ENCODE results near the gene TRAF2.

Gene TRAF2

DNA sequence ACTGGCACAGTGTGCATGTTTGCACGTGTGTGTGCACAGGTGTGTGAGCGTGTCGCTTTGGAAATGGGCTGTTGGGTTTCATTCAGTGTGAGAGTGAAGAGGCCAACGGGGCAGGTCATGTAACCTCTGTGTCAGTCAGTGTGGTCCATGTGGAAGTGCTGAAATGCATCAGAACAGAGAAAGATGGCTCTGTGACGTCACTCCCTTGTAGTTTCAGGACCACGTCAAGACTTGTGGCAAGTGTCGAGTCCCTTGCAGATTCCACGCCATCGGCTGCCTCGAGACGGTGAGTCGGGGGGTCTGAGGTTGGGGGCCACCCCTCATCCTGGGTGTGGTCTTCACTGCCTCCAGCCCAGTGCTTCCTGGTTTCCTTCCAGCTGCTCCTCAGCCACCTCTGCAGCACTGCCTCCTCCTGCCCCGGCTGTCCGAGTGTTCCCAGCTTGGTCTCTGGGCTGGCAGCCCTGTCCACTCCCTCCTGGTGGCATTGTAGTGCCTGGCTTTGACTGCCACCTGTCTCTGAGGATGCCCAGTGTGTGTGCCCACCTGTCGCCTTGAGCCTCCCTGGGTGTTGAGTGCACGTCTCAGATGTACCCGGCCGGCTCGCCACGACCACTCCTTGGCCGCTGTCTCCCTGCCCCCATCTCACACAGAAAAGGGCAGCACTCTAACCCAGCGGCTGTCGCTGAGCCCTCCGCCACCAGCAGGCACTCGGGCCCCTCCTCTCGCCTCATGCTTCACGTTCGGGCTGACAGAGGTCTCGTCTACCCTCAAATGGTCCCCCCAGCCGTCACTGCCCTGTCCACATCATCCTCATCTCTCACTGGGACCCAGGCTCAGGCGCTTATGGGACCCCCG is 30.2 kb downstream of the TRAF2 start:
- no peak for DNase-seq

DNA sequence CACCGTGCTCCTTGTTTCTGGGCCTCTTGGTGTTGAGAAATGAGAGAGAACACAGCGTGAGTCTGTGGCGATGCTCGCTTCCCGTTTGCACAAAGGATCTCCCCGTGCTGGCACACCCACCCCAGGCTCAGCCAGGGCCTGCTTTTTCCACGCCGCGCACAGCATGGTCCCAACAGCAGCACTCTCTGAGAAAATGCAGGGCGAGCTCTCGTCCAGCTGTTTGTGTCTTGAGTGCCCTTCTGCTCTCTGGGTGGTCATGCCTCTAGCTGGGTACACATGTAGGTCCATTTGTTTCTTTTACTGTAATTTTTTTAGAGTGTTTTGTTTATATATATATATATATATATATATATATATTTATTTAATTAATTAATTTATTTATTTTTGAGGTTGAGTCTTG is 31.6 kb downstream of the TRAF2 start:
- DNase-seq = no peak

DNA sequence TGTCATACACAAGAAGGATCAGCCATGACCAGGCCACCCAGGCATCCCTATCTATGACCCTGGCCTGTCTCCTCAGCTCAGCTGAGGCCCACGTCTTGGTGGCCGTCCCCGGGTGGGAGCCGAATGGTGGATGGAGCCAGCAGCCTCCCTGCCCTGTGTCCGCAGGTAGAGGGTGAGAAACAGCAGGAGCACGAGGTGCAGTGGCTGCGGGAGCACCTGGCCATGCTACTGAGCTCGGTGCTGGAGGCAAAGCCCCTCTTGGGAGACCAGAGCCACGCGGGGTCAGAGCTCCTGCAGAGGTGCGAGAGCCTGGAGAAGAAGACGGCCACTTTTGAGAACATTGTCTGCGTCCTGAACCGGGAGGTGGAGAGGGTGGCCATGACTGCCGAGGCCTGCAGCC is 33.8 kb downstream of the TRAF2 start:
- no peak for DNase-seq

DNA sequence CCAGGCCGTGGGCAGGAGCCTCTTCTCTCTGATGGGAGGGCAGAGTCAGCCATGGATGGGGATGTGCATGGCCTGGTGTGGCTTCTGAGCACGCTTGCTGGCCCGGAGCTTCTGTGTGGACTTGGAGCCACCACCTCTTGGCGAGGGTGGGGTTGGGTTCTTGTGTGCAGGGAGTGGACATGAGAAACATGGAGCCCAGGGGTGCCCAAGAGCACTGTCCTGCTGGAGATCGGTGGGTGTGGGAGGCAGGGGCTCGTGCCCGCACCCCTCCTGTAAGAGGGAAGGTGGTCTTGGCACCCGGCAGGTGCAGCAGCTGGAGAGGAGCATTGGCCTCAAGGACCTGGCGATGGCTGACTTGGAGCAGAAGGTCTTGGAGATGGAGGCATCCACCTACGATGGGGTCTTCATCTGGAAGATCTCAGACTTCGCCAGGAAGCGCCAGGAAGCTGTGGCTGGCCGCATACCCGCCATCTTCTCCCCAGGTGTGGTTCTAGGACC is 34.5 kb downstream of the TRAF2 start:
- no peak for DNase-seq

DNA sequence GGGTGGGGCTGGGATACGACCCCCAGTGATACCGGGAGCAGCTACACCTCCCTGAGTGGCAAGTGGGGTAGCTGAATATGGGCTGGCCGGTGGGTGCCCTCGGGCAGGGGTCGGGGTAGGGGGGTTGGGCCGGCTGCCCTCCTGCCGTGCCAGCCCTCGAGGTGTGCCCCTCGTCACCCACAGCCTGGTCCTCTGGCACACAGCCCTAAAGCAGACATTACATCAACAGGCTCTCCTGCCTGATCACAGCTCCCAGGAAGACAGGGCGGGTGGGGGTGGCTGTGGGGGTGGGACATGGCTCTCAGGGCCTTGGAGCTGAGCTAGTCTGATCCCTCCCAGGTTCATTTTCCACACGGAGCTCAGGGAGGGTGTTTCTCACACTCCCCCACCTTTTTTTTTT is 35.0 kb downstream of the TRAF2 start:
- DNase-seq = no peak

DNA sequence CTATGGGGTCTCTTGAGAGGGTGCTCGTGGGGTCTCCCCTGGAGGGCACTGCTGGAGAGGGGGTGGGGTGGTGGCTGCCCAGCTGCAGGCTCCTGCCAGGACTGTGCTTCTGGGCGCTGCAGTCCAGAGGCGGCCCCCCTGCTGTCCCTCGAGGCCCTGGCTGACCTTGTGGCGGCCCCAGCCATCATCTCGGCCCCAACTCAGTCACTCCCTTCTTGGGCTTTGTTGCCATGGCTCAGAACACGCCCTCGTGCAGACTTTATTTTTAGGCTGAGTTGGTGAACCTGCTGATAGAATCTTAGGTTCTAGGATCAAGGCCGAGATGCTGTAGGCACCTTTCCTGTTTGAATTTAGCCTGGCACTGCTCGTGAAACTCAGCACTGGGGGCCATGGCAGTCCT is 35.4 kb downstream of the TRAF2 start:
- DNase-seq = no peak

DNA sequence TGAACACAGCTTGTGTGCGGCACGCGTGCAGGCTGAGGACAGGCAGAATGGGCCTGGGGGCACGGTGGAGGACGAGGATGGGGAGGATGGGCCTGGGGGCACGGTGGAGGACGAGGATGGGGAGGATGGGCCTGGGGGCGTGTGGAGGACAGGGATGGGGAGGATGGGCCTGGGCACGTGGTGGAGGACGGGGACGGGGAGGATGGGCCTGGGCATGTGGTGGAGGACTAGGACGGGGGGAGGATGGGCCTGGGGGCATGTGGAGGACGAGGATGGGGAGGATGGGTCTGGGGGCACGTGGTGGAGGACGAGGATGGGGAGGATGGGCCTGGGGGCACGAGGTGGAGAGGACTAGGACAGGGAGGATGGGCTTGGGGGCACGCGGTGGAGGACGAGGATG is 36.2 kb downstream of the TRAF2 start:
- no peak for DNase-seq

DNA sequence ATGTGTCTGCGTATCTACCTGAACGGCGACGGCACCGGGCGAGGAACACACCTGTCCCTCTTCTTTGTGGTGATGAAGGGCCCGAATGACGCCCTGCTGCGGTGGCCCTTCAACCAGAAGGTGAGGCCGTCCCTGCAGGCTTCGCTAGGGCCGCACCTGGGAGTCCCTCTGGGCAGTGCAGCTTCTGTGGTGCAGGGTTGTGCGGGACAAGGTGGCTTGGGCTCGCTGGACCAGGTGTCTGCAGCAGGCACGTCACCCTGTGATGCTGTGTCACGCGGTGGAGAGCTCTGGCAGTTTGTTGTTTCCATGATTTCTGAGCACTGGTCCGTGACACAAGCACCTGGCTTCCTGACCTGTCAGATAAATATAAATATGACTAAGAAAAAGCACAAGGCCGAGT is 37.6 kb downstream of the TRAF2 start:
- peak; percentile 25 for DNase-seq

DNA sequence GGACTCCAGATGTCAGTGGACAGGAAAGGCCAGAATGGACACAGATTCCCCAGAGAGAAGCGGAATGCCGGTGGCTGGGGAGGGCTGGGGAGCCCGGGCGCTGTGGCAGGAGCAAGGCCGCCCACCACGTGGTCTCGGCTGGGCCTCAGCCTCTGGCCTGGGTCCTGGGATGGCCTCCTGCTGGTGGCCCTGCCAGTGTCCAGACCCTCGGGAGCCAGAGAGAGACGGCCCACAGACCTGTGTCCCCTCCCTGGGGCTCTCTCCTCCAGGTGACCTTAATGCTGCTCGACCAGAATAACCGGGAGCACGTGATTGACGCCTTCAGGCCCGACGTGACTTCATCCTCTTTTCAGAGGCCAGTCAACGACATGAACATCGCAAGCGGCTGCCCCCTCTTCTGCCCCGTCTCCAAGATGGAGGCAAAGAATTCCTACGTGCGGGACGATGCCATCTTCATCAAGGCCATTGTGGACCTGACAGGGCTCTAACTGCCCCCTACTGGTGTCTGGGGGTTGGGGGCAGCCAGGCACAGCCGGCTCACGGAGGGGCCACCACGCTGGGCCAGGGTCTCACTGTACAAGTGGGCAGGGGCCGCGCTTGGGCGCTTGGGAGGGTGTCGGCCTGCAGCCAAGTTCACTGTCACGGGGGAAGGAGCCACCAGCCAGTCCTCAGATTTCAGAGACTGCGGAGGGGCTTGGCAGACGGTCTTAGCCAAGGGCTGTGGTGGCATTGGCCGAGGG is 39.3 kb downstream of the TRAF2 start:
- no peak for DNase-seq

DNA sequence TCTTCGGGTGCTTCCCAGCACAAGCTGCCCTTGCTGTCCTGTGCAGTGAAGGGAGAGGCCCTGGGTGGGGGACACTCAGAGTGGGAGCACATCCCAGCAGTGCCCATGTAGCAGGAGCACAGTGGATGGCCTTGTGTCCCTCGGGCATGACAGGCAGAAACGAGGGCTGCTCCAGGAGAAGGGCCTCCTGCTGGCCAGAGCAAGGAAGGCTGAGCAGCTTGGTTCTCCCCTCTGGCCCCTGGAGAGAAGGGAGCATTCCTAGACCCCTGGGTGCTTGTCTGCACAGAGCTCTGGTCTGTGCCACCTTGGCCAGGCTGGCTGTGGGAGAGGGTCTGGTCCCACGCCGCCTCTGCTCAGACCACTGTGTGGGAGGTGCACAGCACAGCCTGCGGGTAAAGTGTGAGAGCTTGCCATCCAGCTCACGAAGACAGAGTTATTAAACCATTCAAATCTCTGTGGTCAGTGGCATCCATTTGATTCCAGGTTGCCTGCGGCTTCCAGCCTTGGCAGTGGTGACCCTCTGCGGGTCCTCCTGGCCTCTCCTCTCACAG is 39.9 kb downstream of the TRAF2 start:
- no peak for DNase-seq

DNA sequence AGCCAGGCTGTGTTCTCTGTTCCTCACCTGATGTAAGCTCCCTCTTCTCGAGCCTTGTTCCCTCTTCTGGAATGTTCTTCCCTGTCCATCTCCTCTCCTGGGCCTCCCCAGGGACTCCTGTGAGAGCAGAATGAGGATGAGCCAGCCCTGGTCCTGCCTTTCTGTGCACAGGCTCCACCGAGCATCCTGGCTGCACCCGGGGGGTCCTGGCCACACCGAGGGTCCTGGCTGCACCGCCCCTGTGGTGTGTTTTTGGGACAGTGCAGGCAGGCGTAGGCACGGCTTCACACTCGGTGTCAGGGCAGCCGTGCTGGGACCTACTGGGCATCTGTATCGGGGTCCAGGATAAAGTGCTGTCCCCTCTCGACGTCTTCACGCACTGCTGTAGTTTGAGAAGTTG is 40.4 kb downstream of the TRAF2 start:
- DNase-seq = no peak

DNA sequence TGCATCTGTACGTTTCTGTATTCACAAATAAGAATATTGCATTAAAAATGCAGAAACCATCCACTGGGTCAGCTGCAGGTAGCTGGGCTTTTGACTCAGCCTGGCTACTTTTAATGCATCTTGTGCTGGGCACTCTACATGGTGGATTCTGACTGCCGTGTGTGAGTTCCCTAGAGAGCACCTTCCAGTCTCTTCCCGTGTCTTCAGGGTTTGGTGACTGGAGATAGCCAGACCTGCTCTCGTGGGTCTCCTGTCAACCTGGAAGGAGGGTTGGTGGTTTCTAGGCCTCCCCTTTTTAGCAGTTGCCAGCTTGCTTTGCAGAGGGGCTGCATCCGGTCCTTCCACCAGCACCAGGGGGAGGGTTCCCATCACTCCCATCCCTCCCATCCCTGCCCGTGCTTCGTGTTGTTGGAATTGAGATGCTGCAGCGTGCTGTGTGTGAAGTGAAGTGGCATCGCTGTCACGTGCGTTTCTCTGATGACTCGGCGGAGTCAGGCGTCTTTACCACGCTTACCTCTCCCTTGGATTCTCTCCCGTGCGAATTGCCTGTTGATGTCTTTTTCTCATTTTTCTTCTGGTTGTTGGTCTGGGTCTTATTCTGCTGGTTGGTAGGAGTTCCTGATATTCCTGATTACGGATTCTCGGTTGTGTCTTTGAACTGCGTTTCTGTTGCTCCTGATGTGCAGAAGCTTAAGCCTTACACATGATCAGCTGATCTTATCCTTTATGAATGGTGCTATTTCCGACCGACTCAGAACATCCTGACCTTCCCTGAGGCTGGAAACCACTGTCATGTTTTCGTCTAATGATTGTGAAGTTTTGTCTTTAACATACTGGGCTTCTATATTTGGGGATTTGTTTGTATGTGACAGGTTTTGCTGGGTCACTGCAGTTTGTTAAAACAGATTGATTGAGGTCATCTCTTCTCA is 41.3 kb downstream of the TRAF2 start:
- no peak for DNase-seq

DNA sequence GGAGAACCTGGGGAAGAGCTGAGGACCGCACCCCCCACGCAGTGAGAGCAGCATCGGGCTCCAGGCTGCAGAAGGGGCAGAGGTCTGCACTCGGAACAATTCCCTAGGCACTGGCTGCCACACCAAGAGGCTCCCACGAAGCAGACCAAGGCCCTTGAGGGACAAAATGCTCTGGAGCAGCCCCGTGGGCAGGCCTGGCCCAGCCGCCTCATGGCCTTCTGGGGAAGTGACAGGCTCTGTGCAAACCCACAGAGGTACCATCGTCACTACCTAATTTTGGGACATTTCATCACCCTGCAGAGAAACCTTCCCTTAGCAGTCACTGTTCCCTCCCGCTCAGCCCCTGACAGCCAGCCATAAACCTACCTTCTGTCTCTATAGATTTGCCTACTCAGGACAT is 42.3 kb downstream of the TRAF2 start:
- no peak for DNase-seq

DNA sequence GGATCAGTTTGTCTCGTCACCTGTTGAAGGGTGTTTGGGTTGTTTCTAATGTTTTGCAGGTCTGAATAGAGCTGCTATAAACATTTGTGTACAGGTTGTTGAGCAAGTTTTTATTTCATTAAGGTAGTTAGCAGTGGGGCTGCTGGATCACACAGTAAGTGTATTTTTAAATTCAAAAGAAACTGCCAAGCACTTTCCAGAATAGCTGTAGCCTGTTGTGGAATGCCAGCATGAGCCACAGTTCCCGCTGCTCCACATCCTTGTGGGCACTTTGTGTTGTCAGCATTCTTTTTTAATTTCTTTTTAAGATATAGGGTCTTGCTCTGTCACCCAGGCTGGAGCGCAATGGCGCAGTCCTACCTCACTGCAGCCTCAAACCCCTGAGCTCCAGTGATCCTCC is 43.7 kb downstream of the TRAF2 start:
- DNase-seq = no peak

DNA sequence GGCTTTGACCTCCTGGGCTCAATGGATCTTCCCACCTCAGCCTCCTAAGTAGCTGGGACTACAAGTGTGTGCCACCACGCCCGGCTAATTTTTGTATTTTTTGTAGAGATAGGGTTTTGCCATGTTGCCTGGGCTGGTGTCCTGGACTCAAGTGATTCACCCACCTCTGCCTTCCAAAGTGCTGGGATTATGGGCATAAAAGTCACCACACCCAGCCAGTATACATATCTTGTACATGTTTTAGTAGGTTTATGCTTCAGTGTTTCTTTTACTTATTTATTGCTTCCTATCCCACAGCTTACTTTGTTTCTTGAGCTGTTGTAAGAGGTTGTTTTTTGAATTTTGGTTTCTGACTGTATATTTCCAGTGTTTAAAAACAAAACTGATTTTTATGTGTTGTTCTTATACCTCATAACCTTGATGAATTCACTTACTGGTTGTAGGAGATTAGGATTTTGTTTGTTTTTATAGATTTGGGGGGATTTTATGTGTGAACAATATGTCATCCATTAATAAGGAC is 45.4 kb downstream of the TRAF2 start:
- DNase-seq = no peak

DNA sequence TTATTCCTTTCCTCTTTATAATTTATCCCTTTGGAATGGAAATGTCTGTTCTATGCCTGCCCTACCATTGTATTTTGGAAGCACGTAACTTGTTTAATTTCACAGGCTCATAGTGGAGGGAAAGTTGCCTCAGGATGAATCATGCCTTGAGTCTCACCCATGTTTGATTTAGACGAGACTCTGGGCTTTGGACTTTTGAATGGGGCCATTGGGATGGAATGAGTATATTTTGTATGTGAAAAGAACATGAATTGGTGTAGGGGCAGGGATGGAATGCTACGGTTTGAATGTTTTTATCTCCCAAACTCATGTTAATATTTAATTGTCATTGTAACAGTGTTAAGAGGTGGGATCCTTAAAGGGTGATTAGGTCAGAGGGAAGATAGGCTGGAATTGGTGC is 48.0 kb downstream of the TRAF2 start:
- DNase-seq = no peak

DNA sequence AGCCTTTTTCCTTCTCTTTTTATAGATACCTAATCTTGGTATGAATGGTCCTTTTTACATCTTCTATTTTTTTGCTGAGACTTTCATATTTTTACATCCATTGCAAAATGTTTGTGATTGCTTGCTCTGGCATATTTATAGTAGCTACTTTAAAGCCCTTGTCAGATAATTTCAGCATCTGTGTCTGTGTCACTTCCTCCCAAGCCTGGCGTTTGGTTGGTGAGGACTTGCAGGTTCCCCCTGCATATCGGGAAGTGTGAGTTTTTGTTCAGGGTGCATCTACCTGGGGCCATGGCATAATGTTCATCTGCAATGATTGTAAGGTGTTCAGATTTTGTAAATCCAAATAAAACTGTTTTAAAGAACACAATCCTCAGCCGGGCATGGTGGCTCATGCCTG is 49.3 kb downstream of the TRAF2 start:
- DNase-seq = no peak

DNA sequence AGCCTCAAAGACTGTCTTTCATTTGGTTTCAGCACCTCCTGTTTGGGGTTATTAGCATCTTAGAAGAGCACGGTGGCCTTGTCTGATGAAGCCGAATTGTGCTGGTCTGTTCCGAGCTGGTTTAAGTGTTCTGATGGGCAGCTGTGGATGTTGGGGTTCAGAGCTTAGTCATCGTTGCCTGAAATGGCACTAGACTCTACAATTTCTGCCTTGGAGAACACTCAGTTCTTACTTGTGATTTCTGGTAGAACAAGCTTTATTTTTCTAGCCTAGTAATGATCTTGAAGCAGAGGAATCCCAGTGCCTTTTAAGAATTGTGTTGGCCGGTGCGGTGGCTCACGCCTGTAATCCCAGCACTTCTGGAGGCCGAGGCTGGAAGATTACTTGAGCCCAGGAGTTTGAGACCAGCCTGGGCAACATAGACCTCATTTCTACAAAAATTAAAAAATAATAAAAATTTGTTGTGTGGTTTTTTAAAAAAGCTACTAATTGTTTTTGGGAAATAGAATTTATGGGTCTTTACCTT is 50.4 kb downstream of the TRAF2 start:
- DNase-seq = no peak

DNA sequence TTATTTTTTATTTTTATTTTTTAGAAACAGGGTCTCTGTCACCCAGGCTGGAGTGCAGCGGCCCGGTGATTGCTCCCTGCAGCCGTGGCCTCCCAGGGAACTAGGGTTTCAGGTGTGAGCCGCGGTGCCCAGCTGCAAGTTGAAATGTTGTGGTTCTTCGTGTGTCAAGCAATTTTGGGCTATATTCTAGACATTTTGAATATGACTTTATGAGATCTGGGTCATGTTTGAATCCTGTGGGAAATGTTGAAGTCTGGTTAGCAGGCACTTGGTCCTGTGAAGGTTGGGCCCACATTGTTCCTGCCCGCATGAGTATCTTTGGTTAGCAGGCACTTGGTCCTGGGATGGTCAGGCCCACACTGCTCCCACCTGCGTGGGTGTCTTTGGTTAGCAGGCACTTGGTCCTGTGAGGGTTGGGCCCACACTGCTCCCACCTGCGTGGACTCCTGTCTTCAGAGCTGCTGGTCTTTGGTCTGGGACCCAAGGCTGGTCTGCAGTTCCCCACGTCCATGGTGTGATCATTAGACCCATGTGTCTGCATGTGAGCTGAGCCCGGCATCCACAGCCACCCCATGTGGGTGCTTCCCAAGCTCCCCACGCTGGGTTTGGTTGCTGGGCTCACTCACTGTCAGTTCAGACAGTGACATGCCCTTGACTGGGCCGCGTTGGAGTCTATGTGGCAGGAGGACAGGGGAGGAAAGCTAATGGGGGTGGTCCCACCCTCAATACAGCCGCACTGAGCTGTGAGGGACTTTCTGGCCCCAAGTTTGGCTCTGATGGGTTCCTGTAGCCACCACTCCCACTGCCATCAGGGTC is 51.1 kb downstream of the TRAF2 start:
- DNase-seq = no peak

DNA sequence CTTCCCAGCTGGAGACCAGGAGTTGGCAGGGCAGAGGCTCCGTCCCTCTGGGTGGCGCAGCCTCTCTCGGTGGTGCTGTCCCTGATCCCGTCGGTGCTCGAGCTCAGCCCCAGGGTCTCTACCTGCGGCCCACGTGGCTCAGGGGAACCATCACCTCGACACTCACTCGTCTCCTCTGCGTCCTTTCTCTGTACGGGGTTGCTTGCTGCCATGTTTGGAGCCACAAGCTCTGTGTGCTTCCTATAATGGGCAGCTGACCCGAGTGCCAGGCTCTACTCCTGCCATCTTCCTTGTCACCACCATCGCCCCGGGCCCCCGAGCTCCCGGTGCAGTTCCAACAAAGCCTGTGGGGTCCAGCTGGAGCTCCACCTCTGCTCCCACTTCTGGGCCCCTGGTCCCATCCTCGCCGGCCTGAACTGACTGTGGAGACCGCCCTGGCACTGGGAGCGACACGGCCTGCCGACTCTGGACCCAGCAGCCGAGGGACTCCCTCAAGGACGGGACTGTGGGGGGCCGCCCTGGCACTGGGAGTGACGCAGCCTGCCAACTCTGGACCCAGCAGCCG is 53.2 kb downstream of the TRAF2 start:
- DNase-seq = no peak

DNA sequence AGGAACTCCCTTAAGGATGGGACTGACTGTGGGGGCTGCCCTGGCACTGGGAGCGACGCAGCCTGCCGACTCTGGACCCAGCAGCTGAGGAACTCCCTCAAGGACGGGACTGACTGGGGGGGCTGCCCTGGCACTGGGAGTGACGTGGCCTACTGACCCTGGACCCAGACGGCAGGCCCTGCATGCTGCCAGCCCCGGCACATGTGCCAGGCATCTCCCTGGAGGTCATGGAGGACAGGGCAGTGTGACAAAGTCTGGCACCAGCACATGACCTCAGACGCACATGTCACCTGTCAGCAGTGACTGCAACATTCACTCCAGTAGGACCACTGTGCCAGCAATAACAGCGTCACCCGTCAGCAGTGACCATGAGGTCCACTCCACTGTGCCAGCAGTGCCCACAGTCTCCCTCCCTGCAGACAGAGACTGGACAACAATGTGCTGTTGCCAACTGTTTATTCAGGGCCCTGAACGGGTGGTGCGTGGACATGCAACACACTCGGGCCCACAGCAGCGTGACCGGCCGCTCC is 53.7 kb downstream of the TRAF2 start:
- no peak for DNase-seq

All from NCI-H146 (cell line).